ENCODE measurements around the gene TRAK2.

TRAK2 gene

GRCh38 chr2:201448701-201449100, 2.6 kb downstream of the TRAK2 start:
- TF ChIP-seq CTCF (IDR thresholded peaks at IDR 0.05) (no peak), ZFX (IDR thresholded peaks at IDR 0.05; ENCODE audit: borderline replicate concordance) (no peak)
- H3K27ac ChIP-seq, result no peak overlapping the region

GRCh38 chr2:201448061-201448460, 3.2 kb downstream of the TRAK2 start:
- TF ChIP-seq ZFX (IDR thresholded peaks at IDR 0.05; ENCODE audit: borderline replicate concordance) (no peak), CTCF (IDR thresholded peaks at IDR 0.05) (no peak)
- H3K27ac ChIP-seq, result no peak overlapping the region

- H3K27ac ChIP-seq, result no peak overlapping the region
- TF ChIP-seq CTCF (IDR thresholded peaks at IDR 0.05), result no peak
- no peak for TF ChIP-seq ZFX (IDR thresholded peaks at IDR 0.05; ENCODE audit: borderline replicate concordance)
Observed at GRCh38 chr2:201447086-201447485, 4.2 kb downstream of the TRAK2 start.

GRCh38 chr2:201444746-201445465, 6.4 kb downstream of the TRAK2 start:
- no peak for TF ChIP-seq ZFX (IDR thresholded peaks at IDR 0.05; ENCODE audit: borderline replicate concordance)
- TF ChIP-seq CTCF (IDR thresholded peaks at IDR 0.05), result no peak

GRCh38 chr2:201441409-201441808, 9.8 kb downstream of the TRAK2 start:
- H3K27ac ChIP-seq, result no peak overlapping the region
- TF ChIP-seq ZFX (IDR thresholded peaks at IDR 0.05; ENCODE audit: borderline replicate concordance) (no peak), CTCF (IDR thresholded peaks at IDR 0.05) (no peak)

More at GRCh38 chr2:201444746-201445465, 6.4 kb downstream of the TRAK2 start:
- no peak overlapping the region for H3K27ac ChIP-seq

GRCh38 chr2:201440182-201440581, 11.1 kb downstream of the TRAK2 start:
- TF ChIP-seq ZFX (IDR thresholded peaks at IDR 0.05; ENCODE audit: borderline replicate concordance) (no peak), CTCF (IDR thresholded peaks at IDR 0.05) (no peak)
- peak overlapping the region; percentile 44 for H3K27ac ChIP-seq

GRCh38 chr2:201439336-201439922, 11.8 kb downstream of the TRAK2 start:
- peak overlapping the region; percentile 44 for H3K27ac ChIP-seq

All from 22Rv1 (cell line).